Measurements from ENCODE around the gene NPHP4. TPM values are rescaled to one million over a fixed set of nuclear protein-coding genes. Genes with fewer than 3 reads are reported as not detected.

The NPHP4 gene
- total RNA-seq, 1 experiment from 2014 or later: 10.7 TPM

GRCh38 chr1:5940723-5941407 is 51.4 kb downstream of the NPHP4 start:
- Histone ChIP-seq H3K36me3 (no peaks in the 10 kb centered on the region; the same call in none of the 2 replicates), H3K9me3 (no peaks in the 10 kb centered on the region), H3K27me3 (no peaks in the 10 kb centered on the region), H3K4me3 (no peak overlapping the region)
- DNase-seq: no peak

GRCh38 chr1:5939271-5940170 is 52.7 kb downstream of the NPHP4 start:
- H3K36me3 ChIP-seq: no peaks in the 10 kb centered on the region
- no peaks in the 10 kb centered on the region for H3K9me3 ChIP-seq
- no peak for DNase-seq
- H3K27me3 ChIP-seq: no peaks in the 10 kb centered on the region
- H3K4me3 ChIP-seq: no peak overlapping the region

GRCh38 chr1:5938101-5938646 is 54.1 kb downstream of the NPHP4 start:
- no peak for DNase-seq
- H3K36me3 ChIP-seq: no peaks in the 10 kb centered on the region
- no peaks in the 10 kb centered on the region for H3K9me3 ChIP-seq
- H3K4me3 ChIP-seq: no peak overlapping the region
- H3K27me3 ChIP-seq: no peaks in the 10 kb centered on the region

GRCh38 chr1:5937373-5937857 is 54.8 kb downstream of the NPHP4 start:
- Histone ChIP-seq H3K36me3 (peaks cover 4% of the 10 kb centered on the region; the same call in 1 of the 2 replicates), H3K4me3 (no peak overlapping the region), H3K9me3 (no peaks in the 10 kb centered on the region), H3K27me3 (no peaks in the 10 kb centered on the region)
- DNase-seq: no peak

- Histone ChIP-seq H3K27me3 (no peaks in the 10 kb centered on the region), H3K4me3 (no peak overlapping the region), H3K9me3 (no peaks in the 10 kb centered on the region), H3K36me3 (peaks cover 4% of the 10 kb centered on the region; the same call in 1 of the 2 replicates)
- DNase-seq: no peak
Measured at GRCh38 chr1:5936621-5937372, 55.4 kb downstream of the NPHP4 start.

GRCh38 chr1:5936126-5936525 is 56.1 kb downstream of the NPHP4 start:
- no peak for DNase-seq
- Histone ChIP-seq H3K9me3 (no peaks in the 10 kb centered on the region), H3K27me3 (no peaks in the 10 kb centered on the region), H3K4me3 (no peak overlapping the region), H3K36me3 (peaks cover 5% of the 10 kb centered on the region; the same call in 1 of the 2 replicates)

GRCh38 chr1:5935026-5935425 is 57.2 kb downstream of the NPHP4 start:
- Histone ChIP-seq H3K4me3 (no peak overlapping the region), H3K9me3 (no peaks in the 10 kb centered on the region), H3K27me3 (no peaks in the 10 kb centered on the region), H3K36me3 (peaks cover 10% of the 10 kb centered on the region; the same call in 1 of the 2 replicates)
- no peak for DNase-seq

- no peak for DNase-seq
Measured at GRCh38 chr1:5934058-5934884, 58.0 kb downstream of the NPHP4 start.

GRCh38 chr1:5933676-5934057 is 58.6 kb downstream of the NPHP4 start:
- no peak for DNase-seq
- no peak overlapping the region for H3K4me3 ChIP-seq
- no peaks in the 10 kb centered on the region for H3K27me3 ChIP-seq
- peaks cover 10% of the 10 kb centered on the region; the same call in 1 of the 2 replicates for H3K36me3 ChIP-seq
- H3K9me3 ChIP-seq: no peaks in the 10 kb centered on the region

More at GRCh38 chr1:5934058-5934884, 58.0 kb downstream of the NPHP4 start:
- Histone ChIP-seq H3K9me3 (no peaks in the 10 kb centered on the region), H3K4me3 (no peak overlapping the region), H3K36me3 (peaks cover 10% of the 10 kb centered on the region; the same call in 1 of the 2 replicates), H3K27me3 (no peaks in the 10 kb centered on the region)

- Histone ChIP-seq H3K36me3 (peaks cover 10% of the 10 kb centered on the region; the same call in 1 of the 2 replicates), H3K9me3 (no peaks in the 10 kb centered on the region), H3K27me3 (no peaks in the 10 kb centered on the region), H3K4me3 (no peak overlapping the region)
- no peak for DNase-seq
Measured at GRCh38 chr1:5933050-5933449, 59.2 kb downstream of the NPHP4 start.

GRCh38 chr1:5928714-5929400 is 63.4 kb downstream of the NPHP4 start:
- DNase-seq: no peak
- Histone ChIP-seq H3K4me3 (no peak overlapping the region), H3K9me3 (no peaks in the 10 kb centered on the region), H3K36me3 (peaks cover 10% of the 10 kb centered on the region), H3K27me3 (no peaks in the 10 kb centered on the region)

GRCh38 chr1:5927506-5928370 is 64.5 kb downstream of the NPHP4 start:
- no peak for DNase-seq
- Histone ChIP-seq H3K9me3 (no peaks in the 10 kb centered on the region), H3K36me3 (peaks cover 7% of the 10 kb centered on the region), H3K4me3 (no peak overlapping the region), H3K27me3 (no peaks in the 10 kb centered on the region)

GRCh38 chr1:5926686-5927435 is 65.4 kb downstream of the NPHP4 start:
- Histone ChIP-seq H3K4me3 (no peak overlapping the region), H3K9me3 (no peaks in the 10 kb centered on the region), H3K36me3 (peaks cover 6% of the 10 kb centered on the region), H3K27me3 (no peaks in the 10 kb centered on the region)
- DNase-seq: no peak

All from MG63 (cell line).